HPDE6-E6E7 (cell line): ENCODE data around the gene ZNF274.
A peak's percentile ranks its signal among the peaks of the same experiment; 100 is the strongest.
"Not testable (repeated sequence)": the region's sequence is repeated elsewhere in the genome, so short reads cannot be mapped to it uniquely, and the experiment has no call there.

Source experiments
- DNase-seq: peaks from one replicate; pipeline ENCODE4 v3.0.0; 2011; ENCODE audit warnings: missing footprints; ENCODE audit errors: extremely low spot score

The ZNF274 gene

GRCh38 chr19:58182989-58183816, at the start of gene ZNF274:
TSS of gene ZNF274 (plus strand) at chr19:58183061. CDS start at chr19:58183966, 905 bp downstream.
- peak; percentile 97 for DNase-seq

- DNase-seq = no peak
Measured at GRCh38 chr19:58134244-58134643, 48.6 kb upstream of the ZNF274 start.

GRCh38 chr19:58145849-58146248, 37.0 kb upstream of the ZNF274 start:
- no peak for DNase-seq

GRCh38 chr19:58147475-58147874, 35.4 kb upstream of the ZNF274 start:
- not testable (repeated sequence) for DNase-seq

- DNase-seq = peak; percentile 90
Measured at GRCh38 chr19:58150328-58150921, 32.4 kb upstream of the ZNF274 start, which contains the start of gene ZNF329. TSS of gene ZNF329 (minus strand) at chr19:58150789. CDS start at chr19:58129503, 21,286 bp downstream.

GRCh38 chr19:58153386-58153785, 29.5 kb upstream of the ZNF274 start:
- no peak for DNase-seq

GRCh38 chr19:58154287-58154678, 28.6 kb upstream of the ZNF274 start:
- DNase-seq = no peak

GRCh38 chr19:58154679-58155648, 27.9 kb upstream of the ZNF274 start:
- DNase-seq = peak; percentile 81

- DNase-seq = no peak
Measured at GRCh38 chr19:58157045-58157728, 25.7 kb upstream of the ZNF274 start.

GRCh38 chr19:58166268-58166667, 16.6 kb upstream of the ZNF274 start:
- DNase-seq = no peak

- DNase-seq = no peak
Measured at GRCh38 chr19:58166708-58167280, 16.1 kb upstream of the ZNF274 start.

- DNase-seq = peak; percentile 47
Measured at GRCh38 chr19:58170860-58171259, 12.0 kb upstream of the ZNF274 start.

- peak; percentile 39 for DNase-seq
Measured at GRCh38 chr19:58181902-58182576, 822 bp upstream of the ZNF274 start.

GRCh38 chr19:58182577-58182988, 278 bp upstream of the ZNF274 start:
- DNase-seq = peak; percentile 22

GRCh38 chr19:58183817-58184215, 955 bp downstream of the ZNF274 start:
- DNase-seq = no peak

GRCh38 chr19:58196901-58197616, 14.2 kb downstream of the ZNF274 start:
- DNase-seq = no peak

GRCh38 chr19:58203814-58204475, 21.1 kb downstream of the ZNF274 start:
- no peak for DNase-seq

GRCh38 chr19:58204566-58204965, 21.7 kb downstream of the ZNF274 start:
- no peak for DNase-seq

- DNase-seq = no peak
Measured at GRCh38 chr19:58209577-58209976, 26.7 kb downstream of the ZNF274 start.
